ENCODE results near the gene ELFN1.

ELFN1 gene

DNA sequence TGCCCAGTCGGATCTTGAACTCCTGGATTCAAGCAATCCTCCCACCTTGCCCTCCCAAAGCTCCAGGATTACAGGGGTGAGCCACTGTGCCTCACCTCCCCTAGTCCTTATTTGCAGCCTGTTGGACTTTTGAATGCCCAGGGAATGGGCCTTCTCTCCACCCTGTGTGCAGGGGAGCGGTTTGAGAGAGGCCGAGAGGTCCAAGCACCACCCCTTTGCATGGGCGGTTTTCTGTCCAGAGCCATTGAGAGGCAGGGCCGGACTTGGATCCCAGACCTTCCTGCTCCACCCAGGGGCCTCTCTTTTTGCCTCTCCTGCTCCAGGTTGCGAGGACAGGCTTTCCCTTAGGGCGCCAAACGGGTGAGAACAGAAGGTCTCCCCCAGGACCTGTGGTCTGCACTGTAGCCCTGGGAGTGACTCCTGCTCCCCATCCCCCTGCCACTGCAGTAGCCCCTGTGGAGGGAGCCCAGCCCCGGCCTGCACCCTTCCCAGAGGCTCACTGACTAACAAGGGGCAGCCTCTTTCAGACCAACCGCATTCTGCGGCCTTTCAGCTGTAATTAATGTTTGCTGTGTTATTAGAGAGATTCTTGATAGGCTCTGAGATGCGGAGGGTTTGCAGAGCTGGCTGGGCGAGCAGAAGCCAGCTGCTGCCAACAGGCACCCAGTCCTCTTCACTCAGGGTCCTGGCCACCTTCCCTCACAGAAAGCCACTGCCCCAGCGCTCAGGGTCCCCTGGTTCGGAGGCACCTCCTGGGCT, 57.9 kb downstream of the ELFN1 start:
- no peak for DNase-seq

DNA sequence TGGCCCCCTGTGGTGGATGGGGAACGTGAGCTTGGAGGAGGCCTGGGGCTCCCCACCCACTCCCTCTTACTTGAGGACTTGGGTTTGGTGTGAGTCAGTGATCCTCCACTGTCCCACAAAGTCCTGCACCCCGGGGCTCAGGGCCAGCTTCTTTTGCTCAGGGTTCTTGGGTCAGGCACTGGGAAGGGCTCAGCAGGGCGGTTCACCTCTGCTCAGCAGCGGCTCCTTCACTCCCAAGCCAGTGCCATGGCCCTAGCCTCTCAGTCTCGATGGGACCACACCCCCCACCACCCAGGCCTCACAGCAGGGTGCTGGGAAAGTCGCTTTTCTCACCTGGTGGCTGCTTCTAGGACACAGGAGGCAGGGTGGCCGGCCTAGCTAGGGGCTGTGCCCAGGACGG, 59.1 kb downstream of the ELFN1 start:
- no peak for DNase-seq

DNA sequence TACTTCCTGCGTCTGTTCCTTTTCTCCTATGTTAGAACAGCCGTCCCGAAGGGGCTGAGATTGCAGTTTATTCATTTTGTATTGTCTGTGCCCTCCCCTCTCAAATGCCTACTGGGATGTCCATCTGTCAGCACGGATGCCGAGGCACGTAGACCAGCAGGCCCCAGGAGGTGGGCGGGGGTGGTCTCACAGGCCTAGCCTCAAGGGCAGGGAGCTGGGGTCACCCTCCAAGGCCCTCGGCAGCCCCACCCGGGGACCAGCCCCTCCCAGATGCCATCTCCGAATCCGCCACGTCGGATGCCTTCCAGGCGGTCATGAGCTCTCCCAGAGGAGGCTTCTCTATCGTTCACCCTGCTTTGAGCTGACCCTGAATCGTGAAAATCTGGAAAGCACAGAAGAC, 59.7 kb downstream of the ELFN1 start:
- no peak for DNase-seq

DNA sequence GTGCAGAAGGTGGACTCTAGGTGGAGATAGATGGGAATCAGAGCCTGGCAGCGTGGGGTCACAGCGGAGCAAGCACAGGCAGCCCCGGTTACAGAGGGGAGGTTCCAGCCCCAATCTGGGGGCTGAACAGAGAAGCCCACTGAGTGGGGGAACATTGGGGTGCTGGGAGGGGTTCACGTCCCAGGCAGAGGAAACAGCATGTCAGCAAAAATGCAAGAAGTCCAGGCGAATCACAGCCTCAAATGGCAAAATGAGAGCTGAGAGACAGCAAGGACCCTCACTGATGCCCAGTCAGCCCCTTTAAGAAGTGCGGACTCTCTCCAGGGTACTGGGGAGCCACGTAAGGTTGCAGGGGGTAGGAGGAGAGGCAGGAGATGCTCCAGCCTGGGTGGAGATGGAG, 62.0 kb downstream of the ELFN1 start:
- DNase-seq: no peak

DNA sequence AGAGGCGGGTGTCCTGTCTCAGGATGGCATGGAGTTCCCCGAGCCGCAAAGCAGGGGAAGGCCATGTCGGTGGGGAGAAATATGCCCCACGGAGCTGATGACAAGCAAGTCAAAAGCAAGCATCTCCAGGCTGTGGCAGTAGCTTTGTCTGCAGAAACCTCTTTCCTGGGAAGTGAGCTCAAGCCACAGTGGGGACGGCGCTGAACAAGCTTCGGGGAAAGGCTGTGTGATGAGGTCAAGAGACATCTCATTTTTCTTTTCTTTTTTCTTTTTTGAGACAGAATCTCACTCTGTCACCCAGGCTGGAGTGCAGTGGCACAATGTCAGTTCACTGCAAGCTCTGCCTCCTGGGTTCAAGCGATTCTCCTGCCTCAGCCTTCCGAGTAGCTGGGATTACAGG, 62.6 kb downstream of the ELFN1 start:
- no peak for DNase-seq

DNA sequence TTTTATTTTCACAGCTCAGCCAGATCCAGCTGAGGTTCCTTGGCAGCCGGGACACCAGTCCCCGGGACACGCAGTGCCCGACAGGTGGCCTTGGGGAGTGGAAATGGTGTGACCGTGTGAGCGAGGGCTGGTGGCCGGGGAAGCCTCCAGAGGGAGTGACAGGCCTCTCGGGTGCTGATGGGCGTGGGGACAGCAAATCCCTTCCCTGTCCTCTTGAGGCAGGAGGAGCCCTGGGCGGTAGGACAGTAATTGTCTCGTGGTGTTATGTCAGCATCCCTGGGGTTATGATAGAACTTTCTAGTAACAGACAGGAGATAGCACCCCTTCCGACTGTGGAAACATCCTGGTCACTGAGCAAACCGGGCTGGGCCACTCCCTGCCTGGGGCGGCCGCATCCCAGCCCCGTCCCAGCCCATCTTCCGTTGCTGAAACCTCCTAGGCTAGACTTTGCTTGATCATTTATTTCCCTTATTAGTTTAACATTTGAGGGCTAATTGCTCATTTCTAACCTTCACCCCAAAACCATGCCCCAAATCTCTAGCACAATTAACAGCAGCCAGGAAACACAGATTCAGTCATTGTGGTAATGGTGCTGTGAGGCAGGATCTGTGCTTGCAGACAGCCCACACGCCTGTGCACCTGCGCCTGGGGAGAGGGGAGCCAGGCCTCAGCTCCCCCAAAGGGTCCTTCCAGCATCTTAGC, 63.3 kb downstream of the ELFN1 start:
- no peak for DNase-seq

DNA sequence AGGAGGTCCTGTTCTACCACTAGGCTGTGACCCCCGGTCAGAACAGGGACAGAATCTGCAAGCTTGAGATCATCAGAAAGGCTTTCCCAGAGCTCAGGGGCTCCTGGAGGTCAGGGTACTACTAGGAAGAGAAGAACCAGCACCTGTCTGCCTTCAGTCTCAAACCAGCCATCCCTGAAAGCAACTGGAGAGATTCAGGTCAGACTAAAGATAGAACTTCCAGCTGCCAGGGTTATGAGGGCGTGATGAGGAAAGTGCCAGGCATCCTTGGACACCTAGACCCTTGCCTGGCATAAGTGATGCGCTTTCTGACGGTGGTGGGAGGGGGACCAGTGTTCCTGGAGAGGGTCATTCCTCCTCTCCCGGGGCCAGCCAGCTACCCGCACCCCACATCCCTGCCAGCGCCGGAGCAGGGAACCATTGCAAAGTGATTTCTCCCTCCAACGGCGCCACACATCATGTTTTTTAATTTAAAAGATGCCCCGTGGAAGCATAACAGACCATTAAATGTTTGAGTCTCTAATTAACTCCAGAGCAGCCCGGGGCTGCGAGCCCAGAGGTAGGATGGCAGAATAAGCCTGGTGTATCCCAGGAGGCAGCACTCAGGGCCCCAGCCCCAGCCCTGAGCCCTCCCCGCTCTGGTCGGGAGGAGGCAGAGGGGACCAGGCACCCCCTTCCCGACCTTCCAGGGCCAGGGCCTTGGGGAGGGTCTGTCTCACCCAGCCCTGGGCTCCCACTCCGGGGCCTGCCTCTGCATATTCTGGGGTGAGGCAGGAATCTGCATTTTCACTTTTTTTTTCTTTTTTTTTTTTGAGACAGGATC, 64.0 kb downstream of the ELFN1 start:
- no peak for DNase-seq

DNA sequence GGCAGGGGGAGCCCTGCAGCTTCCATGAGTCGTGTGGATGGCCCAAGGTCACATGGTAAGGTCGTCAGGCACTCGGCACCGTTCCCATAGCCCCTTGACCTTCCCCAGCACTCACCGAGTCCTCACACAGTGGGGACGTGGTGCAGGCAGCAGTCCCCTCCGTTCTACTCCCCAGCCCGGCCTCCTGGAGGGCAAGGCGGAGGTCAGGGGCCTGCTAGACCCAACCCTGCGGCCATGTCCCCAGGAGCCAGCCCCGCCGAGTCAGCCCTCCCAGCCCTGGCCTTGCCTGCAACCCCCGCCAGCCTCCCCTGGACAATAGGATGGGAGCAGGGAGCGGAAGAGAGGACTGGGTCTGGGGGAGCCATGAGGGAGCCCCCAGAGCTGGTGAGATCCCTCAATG, 65.2 kb downstream of the ELFN1 start:
- no peak for DNase-seq

DNA sequence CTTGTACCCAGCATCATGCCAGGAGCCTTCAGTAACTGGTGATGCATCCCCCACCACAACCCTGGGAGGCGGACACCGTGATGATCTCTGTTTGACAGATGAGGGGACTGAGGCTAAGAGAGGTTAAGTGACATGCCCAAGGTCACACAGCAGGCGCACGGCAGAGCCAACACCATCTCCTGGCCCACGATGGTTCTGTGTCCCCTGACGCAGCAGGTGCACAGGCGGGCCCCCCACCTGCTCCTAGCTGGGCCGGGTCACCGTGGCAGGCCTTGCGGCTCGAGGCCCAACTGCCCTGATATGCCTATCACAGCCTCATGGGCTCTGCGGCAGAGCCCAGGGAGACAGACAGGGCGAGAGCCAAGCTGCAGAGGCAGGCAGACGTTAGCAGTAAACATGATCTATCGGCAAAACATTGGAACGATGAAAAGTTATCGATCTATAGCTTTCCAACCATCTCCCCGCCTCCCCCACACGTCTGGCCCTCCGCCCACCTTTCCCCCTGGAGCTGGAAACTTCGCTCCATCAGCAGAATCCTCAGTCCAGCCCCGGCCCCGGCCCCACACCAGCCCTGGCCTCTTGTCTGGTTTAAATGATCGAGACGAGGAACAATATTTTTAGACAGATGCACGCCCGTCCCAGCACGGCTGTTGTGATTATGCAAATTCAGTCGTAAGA, 65.9 kb downstream of the ELFN1 start:
- DNase-seq: no peak

DNA sequence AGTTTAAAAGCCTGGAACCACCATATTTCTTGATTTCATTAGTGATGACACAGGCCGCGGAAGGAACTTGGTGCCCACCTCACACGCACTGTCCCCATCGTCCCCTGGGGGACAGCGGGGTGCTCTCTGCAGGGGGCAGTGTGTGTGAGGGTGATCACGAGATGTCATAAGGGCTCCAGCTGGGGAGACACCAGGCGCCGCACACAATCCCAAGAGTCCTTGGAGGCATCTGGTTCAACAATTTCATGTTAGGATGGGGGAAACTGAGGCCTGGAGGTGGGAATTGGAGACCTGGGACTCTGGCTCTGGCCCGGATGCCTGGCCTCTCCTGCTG, 66.4 kb downstream of the ELFN1 start:
- no peak for DNase-seq

DNA sequence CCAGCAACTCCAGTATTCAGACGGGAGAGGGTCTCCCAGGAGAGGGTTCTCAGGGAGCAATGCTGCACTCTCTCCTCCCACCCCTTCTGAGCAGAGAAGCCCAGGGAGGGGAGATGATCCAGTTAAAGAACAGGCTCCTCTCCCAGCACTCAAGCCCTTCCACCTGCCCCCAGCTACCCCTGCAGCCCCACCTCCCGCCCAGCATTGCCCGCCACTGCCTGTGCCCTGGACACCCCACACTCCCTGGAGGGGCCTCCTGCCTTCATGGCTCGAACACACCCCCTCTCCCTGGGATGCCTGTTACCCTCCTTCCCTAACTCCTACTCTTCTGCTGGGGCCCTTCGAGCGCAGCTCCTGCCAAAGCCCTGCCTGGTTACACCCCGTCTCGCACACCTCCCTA, 66.8 kb downstream of the ELFN1 start:
- no peak for DNase-seq

DNA sequence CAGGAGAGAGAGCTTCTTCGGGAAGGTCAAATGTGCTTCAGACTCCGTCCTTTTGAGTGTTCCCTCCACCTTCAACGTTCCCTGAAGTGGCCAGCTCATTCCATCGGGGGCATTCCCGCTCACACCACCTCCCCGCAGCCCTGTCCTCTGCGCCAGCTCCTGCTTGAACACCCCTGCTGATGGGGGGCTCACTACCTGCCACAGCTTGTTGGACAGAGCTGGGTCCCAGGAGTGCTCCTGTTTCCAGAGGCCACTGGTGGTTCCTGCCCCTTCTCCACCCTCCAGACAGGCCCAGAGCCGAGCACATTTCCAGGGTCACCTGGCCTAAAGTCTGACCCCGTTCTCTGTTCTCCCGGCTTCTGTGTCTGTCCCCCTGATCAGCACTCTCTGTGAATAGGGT, 67.4 kb downstream of the ELFN1 start:
- DNase-seq: no peak

DNA sequence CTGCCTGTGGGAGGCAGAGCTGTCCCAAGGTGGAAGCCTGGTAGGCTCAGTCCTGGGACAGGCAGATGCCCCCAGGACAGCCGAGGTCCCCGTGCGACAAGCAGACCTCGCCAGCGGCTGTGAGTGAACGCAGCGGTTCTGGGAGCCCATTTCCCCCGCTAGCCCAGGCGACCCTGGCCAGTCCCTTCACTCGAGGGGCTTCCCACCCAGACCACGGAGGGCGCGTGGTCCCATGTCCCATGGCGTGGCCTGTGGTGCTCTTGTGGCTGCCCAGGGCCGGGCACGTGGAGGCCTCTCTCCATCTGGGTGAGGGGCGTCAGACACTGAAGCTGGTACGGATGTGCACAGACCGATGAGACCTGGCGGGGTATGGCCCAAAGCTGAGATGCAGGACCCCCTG, 67.9 kb downstream of the ELFN1 start:
- DNase-seq: no peak

DNA sequence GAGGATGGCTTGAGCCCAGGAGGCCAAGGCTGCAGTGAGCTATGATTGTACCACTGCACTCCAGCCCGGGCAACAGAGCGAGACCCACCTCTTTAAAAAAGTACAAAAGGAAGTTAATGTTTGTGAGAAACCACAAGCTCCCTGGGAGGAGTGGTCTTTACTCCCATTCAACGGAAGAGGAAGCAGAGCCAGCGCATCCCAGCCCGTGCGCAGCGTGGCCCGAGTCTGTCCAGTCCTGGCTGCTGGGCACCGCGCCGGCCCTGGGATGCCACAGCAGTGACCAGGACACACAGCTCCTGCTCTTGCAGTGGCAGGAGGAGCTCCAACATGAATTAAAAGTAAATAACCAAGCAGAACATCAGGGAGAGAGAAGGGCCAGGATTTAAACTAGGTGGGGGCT, 68.4 kb downstream of the ELFN1 start:
- no peak for DNase-seq

DNA sequence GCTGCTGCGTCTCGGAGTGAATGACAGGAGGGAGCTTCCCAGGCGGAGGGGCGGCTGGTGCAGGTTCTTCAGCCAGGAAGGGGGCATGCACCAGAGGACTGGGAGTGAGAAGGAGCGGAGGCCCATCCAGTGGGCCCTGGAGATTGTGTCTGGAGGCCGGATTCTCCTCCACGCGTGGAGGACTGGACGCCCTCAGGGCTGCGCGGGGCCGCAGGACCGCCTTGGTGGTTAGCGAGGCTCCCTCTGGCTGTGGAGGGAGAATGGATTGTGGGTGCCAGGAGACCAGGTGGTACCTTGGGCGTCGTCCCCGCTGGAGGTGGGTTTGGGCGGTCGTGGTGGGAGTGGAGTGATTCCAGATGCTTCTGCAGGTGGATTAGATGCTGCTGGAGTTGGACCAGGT, 68.9 kb downstream of the ELFN1 start:
- DNase-seq: no peak

DNA sequence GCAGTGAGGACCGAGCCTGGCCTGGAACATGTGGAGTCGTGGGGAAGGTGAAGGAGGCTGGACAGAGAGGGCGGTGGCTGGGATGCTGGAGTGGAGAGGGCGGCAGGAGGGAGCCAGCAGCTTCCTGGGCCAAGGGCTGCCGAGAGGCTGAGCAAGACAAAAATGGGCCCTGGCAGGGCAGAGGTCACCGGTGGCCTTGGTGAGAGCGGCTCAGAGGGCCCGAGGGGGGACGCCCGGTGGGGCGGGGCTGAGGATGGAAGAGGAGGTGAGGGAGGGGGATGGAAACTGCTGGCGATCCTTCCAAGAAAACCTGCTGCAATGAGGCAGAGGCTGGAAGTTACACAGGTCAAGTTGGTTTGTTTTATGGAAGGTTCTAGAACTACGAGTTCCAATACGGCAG, 69.5 kb downstream of the ELFN1 start:
- DNase-seq: no peak

DNA sequence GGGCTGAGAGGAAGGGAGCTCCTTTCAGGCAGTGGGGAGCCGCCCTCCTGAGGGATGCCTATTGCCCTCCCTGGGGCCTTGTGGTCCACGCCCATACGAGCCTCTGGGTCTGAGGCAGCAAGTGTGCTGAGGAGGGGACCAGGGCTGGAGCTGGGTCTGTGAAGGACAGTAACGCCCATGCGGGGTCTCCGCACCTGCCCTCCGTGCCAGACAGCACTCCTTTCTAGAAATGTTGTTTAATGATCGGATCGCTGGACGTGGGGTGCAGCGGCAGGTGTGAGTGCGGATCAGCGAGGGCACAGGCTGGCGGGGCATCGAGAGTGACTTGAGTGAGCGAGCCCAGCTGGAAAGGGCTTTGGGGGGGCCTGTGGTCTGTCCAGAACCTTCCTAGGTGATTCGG, 70.1 kb downstream of the ELFN1 start:
- DNase-seq: no peak

DNA sequence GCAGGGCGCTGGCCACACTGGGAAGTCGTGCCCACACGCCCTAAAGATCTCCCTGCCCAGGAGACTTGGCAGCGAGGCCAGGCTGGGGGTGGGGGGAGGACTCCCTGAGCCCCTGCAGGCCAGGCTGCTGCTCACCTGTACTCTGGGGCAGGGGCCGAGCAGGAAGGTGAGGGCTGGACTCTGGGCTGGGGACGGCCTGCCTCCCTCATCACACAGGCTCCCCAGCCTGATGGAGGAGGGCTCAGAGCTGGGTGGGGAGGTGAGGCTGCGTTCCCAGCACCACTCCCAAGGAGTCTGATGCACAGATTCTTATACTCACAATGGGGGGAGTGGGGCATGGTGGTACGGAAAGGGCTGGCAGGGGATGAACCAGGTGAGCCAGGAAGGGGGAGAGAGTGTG, 71.2 kb downstream of the ELFN1 start:
- no peak for DNase-seq

DNA sequence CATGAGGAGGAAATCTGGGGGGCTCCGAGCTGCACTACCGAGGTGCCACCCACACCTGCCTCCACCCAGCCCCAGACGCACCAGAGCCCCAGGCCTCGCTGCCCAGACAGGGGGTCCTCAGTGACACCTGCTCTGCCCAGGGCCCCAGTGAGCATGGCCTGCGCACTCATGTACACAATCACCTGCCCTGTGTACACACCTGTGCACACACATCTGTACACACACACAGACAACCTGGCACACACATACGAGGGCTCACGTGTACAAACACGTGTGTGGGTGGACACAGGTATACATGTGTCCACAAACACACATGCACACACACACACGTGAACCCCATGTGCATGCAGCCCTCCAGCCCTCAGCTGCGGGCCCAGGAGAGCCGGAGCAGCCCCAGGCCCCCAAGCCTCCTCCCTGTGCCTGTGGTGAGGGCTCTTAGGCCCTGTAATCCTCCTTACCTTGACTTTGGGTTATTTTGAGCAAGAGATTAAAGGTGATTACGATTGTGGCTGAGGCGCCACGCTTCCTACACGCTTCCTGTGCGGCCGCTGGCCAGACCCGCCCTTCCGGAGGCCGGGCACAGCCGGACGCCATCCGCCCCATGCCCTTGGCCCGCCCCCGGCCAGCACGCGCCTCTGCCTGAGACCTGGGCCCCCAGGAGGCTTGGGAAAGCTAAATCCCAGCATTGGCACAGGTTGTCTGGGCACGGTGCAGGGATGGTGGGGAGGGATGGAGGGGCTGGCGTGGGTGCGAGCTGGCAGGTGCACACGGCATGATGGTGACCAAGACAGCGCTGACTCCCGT, 71.9 kb downstream of the ELFN1 start:
- peak; percentile 30 to 39 for DNase-seq

DNA sequence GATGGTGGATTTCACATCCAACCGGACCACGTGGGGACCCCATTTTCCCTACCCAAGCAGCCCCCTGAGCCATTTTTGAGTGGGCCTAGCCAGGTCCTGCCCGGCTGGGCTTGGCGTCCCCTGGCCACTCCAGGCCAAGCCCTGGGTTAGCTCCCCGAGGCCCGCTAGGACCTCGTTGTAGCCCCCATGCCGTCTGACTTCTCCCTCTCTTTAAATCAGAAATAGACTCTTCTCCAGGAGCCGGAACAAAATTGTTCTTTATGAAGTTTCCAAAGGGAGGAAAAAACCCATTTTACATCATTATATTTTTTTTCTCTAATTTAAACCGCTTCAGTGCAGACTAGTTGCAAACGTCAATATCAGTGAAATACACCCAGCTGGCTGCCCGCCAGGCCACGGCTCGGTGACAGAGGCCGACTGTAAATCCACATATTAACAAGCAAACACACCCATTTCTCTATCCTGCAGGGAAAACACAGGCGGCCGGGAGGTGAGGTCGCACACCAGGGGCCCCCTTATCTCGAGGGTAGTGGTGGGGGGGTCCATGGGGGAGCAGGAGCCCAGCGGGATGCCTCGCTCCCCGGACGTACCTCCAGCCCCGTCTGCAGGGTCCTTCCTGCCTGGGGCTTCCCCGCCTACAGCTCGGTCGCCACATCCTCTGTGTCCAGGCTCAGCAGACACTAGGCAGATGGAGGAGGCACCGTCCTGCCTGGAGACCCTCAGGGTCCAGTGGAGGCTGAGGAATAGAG, 72.7 kb downstream of the ELFN1 start:
- DNase-seq: peak; percentile 16 to 23

DNA sequence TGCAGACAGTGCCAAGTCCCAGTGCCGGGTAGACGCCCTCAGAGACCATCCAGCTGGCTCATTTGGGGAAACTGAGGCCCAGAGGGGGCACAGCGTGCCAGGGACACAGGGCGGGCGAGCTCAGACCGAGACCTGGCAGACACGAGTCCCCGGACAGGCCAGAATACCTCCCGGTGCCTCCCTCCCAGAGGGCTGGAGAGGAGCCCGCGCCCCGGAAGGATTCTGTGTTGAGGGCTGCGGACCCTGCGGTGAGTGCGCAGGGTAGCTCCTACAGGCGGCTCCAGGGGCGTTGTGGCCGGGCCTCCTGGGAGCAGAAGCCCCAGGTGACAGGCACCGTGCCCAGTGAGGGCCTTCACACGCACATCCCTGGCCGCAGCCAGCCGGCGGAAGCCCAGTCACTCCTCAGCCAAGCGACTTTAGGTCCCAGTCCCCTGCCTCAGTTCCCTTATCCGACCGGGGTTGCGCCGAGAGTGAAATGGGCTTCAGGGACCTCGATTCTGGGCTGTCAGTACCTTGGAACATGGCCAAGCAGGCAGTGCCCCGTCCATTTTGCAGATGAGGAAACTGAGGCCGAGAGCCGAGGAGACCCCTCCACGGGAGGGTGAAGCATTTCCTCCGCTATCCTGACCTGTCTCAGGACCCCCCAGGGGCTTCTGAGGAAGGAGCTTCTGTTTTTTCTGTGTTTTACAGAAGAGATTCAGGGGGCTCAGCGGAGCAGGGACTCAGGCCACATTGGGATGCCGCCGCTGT, 73.6 kb downstream of the ELFN1 start:
- DNase-seq: no peak
